DMS79 treated with DMSO at 0.1 percent for 48 hours (cell line): ENCODE results near the gene CENPT.
"Not testable (repeated sequence)": the region's sequence is repeated elsewhere in the genome, so short reads cannot be mapped to it uniquely, and the experiment has no call there.

ENCODE experiments used
- DNase-seq: peaks from one replicate; lab custom pipeline; 2025; lab: John Stamatoyannopoulos, UW

CENPT gene

DNA sequence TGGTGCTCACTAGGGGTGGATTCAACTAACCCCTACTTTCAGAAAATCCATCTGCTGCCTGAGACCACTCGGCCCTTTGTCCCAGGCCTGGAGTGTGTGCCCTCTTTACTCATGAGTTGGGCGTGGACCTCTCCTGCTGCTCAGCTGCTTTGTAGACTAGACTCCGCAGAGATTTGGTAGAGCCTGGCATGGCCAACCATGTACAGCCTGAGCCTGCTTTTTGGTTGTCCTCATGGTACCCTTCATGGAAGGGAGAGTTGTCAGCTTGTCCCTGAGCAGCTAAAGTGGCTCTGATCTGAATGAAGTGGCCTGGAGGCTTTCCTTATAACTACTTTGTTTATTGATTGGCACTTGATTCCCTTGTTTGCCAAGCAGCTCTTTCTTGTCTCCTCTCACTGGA is 26.9 kb upstream of the CENPT start:
- DNase-seq: no peak

DNA sequence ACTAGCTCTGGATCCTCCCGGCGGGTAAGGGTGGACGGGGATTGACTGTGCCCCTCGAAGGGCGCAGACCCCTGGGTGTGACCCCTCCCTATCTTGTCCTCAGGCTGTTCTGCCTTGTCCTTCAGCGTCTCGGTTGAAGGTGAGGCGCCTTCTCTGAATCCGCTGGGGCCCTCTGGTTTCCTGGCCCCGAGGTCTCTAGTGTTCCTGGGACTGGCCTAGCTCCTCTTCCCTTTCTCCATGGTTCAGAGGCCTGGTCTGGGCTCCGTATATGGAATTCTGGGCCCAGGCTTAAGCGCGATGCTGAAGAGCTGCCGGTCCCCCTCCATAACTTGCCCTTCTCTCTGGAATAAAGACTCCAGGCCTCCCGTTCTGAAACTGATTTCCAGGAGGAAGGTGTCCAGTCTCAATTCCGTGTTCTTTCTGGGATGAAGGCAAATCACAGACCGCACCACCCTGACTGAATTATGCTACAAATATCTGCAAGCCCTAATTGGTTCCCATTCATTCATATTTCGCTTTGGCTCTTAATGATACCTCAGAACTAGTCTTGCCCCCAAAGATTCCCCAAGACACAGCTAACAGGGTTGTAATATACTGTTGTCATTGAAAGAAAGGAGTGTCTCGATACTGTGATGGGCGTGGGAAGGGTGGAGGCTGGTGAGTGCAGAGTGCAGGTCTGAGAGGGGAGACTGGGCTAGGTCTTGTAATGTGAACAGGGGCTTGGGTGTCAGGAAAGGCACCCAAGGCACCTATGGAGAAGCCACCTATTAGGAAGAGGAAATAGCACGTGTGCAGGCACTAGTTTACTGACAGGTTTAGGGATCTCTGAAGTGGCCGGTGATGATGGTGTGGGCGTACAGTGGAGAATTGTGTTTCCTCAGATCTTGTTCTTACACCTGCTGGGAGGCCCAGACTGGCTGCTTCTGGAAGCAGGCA is 26.2 kb upstream of the CENPT start:
- no peak for DNase-seq

DNA sequence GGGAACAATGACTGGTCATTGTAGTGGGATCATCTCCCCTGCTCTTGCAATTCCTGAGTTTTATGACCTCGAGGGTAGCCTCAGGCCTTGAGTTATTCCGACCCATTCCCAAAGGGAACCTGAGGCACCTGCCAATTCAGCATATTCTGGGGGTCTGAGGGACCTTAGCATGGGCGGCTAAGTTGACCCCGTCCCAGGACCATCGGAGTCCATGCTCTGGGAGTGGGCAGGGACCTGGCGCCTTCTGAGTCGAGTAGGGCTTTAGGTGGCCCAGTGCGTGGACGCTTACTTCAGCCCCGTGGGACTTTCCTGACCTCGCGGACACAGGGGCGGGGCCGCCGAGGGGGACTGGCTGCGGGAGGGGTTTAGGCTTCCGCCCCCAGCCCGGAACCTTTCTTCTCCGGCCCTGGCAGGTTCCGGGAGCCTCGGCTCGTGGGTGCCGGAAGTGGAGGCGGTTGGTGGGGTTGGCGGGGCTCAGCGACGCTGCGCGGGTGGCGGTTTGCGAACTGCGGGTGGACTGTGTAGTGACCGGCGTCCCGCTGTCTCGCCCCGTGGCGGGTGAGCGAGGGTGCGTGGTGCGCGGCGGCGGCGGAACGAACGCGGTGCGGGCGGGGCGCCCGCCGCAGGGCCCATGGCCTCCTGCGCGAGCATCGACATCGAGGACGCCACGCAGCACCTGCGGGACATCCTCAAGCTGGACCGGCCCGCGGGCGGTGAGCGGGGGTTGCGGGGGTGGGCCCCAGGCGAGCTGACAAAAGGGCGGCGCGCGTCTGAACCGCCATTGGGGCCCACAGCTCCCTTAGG is 25.3 kb upstream of the CENPT start, which contains the start of gene EDC4:
Gene EDC4, plus strand, starts transcription at position 422 of the 804 bp plus-strand sequence. Its CDS starts 210 bp downstream, at position 632.
- no peak for DNase-seq

DNA sequence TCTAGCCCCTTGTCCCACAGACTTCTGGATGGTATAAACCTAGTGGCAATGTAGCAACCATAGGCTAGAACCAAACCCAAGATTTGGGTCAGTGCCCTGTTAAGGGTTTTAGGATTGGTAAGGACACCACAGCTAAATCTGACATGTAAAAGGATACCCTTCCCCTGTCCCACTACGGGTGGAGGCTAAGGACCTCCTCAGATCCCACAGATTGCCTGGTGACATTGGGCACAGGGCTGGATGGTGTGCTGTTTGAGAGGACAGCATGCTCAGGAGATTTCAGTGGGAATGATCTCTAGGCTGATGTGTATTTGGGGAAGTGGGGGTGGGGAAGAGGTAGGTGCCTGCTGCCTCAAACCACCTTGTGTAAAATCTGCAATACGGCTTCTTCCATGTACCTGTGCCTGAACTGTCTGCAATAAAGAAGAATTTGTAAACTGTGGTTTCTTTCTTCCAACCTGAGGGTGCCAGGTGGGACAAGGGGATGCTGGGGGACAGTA is 24.7 kb upstream of the CENPT start:
- DNase-seq: no peak

DNA sequence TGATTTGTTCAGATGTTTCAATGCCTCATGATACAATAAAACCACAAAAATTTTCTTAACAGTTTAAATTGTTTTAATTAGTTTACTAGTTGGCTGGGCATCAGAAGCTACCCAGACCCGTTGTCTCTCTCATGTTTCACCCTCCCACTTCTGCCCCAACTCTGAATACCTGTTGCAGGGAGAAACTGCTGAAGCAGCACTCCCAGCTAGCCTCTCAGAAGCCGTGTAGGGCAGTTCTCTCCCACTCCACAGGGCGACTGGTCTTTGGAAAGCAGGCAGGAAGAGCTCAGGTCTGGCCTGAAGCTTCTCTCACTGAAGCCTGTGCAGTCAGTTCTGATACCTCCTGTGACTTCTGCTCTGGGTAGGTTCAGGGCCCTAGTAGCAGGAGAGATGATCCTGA is 23.8 kb upstream of the CENPT start:
- DNase-seq: no peak

DNA sequence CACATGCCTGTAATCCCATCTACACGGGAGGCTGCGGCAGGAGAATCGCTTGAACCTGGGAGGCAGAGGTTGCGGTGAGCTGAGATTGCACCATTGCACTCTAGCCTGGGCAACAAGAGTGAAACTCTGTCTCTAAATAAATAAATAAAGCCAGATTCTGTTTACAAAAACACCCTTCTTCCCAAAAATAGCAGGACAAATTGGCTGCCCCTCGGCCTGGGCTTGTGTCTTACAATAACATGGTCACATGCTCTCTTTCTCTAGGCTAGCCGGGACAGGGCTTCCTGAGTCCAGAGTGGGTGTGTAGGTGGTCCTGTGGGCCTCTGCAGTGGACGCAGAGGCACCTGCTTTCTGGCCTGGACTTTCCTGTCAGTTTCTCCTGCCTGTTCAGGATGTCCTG is 22.2 kb upstream of the CENPT start:
- no peak for DNase-seq

DNA sequence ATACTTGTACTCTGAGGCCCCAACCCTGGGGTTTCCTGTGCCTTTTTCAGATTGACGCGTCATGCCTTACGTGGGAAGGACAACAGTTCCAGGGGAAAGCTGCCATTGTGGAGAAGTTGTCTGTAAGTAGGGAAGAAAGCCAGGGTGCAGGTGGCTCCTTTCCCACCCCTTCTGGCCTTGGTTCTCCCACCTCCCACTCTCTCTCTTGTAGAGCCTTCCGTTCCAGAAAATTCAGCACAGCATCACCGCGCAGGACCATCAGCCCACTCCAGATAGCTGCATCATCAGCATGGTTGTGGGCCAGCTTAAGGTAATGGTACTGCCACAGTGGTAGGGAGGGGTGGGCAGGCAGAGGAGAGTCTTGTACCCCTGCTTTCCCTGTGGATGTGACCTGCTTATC is 20.8 kb upstream of the CENPT start:
- no peak for DNase-seq

DNA sequence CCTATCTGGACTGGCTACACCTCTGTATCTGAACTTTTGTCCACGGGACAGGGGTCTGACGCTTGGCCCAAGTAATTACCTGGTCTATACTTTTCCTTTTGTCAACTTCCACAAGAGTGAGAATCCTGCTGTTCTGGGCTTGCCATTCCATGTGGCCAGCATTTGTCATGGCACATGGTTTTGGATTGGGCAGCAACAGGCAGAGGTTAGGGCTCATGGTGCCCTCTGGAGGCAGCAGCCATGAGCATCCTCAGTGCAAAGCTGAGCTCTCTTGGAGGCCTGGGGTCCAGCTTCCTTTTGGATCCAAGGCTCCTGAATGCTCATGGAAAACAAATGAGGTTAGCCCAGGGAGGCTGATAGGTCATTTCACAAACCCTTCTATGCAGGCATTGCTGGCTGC is 17.8 kb upstream of the CENPT start:
- no peak for DNase-seq

DNA sequence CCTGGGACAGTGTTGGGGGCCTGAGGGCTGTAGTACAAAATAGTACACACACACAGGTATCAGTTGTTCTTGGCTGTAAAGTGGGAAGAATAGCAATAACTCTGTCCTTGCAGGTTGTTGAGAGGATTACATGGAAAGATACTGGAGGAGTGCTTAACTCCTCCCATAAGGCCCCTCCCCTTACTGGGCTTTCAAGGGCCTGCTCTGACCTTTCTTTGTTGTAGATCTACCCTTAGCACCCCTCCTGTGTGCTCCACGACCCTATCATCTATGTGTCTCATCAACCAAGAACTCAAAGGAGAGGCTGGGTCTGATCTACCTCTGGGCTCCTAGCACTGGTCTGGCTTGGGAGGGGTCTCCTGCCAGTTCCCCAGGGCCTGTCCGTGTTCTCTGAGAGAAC is 17.1 kb upstream of the CENPT start:
- DNase-seq: no peak

DNA sequence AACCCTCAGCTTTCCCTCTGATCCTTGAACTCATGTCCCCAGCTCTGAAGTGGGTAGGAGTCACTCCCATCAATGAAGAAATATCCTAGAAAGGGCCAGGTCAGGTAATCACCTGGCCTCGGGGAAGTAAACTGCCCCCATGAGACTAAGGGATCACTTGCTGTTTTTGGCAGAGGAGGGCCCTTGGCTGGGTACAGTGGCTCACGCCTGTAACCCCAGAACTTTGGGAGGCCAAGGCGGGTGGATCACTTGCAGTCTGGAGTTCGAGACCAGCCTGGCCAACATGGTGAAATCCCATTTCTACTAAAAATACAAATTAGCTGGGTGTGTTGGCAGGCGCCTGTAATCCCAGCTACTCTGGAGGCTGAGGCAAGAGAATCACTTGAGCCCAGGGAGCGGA is 16.6 kb upstream of the CENPT start:
- not testable (repeated sequence) for DNase-seq

DNA sequence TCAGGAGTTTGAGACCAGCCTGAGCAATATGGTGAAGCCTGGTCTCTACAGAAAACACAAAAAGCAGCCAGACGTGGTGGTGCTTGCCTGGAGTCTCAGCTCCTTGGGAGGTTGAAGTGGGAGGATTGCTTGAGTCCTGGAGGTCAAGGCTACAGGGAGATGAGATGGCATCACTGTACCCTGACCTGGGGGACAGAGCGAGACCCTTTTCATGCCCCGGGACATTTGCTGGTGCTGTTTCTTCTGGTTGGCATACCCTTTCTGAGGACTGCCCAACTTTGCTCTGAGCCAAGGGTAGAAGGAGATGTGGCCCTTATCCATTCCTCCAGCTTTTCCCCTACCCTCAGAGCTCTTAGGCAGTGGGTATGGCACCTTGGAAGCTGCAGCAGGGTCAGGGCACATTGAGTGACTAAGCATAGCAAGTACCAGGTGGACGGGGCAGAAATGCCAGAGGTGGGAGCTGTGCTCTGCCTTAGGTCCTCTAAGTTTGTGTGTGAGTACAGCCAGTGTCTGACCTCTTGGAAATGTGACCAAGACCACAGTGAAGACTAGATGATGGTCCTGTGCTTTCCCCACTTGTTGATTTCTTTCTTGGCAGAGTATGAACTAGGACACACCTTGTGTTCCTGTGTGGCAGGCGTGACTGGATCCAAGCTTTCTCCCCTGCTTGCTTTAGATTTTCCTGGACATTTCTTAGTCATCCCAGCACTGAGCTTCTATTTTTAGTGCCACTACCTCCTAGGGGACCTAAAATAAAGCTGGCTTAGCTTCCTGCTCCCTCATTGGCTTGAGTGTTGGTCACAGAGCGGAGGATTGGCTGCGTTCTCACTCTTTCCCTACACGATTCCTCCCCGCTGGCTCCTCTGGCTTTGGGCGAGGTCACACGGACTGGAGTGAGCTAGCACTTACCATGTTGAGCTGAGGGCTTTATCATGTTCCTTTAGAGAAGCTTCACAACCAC is 15.4 kb upstream of the CENPT start:
- no peak for DNase-seq

DNA sequence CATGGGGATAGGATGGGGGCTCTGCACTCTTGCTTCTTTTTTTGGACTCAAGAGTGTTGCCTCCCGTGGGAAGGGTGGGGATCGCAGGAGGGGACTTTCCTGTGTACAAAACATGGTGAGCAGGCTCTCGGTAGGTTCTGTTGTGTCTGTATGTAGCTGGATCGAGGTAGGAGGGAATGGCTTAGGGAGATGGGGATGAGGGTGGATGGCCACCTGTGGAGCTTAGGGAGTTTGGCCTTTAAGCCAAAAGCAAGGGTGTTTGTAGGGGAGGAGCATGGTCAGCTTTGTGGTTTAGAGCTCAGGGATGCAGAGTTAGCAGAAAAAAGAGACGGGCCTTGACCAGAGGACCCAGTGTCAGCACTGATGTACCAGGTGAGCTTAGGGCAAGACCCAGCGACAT is 14.4 kb upstream of the CENPT start:
- no peak for DNase-seq

DNA sequence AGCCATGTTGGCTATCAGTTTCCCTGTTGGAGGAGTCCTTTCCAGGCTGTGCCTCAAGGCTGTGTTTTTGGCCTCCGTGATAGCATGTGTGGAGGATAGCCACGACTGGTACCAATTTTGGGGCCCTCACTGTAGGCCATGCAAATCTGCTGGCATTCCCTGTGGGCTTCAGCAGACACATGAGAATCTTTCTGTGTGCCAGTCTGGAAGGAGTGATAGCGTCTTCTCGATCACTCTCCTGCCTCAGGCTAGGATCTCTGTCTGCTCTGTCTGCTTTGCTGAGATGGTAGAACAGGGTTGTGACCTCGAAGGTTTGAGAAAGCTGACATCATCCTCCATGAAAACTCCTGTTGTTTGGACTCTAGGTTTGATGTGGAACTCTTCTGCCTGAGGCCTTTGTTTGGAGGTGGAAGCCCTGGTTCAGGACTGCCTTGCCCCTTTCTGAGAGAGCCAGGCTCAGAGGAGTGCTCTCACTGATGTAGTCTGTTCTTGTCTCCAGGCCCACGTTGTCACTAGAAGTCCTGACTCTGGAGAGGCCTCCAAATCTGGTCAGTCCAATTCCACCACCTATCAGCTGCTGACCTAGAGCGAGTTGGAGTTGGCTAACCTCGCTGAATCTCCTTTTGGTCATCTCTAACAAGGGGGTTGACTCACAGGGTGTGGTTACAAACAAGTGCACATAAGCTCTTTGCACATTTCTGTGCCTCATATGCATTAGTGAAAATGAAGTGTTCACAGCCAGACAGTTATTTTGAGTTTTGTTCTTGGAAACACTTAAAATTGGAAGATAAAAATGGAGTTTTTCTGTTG is 13.3 kb upstream of the CENPT start:
- no peak for DNase-seq

DNA sequence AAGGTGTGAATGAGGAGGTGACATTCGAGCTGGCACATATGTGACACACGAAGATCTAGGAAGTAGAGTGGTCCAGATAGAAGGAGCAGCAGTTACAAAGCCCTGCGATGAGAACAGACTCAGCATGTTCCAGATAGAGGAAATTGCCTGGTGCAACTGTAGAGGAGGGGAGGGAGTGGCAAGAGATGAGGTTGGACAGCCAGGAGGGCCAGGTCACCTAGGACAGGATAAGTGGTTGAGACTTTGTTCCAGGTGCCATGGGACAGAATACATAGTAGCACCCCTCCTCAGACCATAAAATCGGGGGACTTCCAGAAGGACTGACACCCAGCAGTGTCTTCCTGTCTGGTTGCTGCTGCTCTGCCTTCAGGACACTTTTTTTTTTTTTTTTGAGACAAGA is 11.0 kb upstream of the CENPT start:
- DNase-seq: no peak

DNA sequence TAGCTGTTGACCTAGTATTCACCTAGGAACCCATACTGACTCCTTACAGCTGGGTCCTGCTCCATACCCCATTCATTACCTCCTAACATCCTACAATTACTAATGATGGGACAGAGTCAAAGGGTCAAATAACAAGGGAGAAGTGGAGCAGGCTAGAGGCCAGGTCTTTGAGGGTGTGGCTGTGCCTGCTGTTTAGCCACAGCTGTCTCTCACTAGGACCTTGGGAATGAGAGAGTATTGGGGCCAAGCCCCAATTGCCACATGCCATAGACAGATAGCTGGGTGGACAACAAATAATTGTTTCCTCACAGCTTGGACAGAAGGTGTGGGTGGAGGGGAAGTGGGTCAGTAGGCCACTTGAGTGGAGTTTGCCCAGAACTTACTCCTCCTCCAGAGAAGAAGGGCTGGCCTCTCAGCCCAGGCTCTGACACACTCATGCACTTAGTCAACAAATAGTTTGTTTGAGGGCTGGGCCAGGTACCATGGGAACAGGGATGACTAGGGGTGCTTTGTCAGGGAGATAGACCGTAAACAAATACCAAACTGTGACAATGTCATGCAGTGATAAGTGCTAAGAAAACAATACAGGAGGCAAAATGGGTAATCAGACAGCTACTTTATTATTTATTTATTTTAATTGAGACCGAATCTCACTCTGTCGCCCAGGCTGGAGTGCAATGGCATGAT is 10.2 kb upstream of the CENPT start:
- peak; percentile 13 for DNase-seq

DNA sequence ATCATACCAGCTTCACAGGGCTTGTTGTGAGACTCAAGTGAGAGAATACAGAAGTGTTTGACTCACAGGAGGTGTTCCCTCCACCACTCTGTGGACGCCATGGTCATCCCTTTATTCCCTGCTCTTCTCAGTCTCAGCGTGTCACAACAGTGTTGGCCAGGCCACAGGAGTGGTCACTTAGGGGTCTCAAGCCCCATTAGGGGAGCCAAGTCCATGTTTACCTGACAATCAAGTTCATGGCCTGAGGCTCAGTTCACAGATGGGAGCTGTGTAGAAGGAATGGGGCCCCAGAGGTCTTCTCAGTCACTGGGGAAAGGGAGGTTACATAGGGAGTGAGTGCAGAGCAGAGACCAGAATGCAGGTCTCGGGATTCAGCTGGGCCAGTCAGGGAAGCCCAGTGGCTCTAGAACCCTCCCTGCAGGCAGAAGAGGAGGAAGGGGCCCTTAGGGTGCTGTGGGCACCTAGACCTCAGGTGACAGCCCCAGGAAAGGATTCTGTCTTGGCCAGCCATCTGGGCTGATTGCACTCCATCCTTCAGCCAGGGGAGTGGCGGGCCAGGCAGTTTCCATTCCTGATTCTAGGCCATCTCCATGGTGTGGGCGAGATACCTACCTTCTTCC is 9.5 kb upstream of the CENPT start:
- DNase-seq: no peak

DNA sequence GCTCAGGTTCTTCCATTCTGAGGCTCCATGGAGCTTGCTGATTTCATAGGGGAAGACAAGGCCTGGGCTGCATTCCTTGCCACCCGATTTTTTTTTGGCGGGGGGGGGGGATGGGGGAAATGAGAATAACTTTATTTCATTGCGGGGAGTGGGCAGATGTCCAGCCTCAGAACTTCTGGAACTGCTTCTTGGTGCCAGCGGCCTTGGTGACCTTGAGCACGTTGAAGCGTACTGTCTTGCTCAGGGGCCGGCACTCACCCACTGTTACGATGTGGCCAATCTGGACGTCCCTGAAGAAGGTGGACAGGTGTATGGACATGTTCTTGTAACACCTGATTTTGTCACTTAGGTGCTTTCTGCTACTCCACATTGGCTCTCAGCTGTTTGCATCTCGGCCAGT is 8.3 kb upstream of the CENPT start:
- DNase-seq: no peak

DNA sequence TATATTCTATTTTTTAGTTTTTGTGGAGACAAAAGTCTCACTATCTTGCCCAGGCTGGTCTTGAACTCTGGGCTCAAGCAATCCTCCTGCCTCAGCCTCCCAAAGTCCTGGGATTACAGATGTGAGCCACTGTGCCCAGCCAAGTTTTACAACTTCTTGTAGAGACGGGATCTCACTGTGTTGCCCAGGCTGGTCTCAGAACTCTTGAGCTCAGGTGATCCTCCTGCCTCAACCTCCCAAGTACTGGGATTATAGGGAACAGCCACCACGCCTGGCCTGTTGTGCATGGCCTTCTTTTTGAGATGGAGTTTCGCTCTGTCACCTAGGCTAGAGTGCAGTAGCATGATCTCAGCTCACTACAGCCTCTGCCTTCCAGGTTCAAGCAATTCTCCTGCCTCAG is 6.2 kb upstream of the CENPT start:
- DNase-seq: no peak

DNA sequence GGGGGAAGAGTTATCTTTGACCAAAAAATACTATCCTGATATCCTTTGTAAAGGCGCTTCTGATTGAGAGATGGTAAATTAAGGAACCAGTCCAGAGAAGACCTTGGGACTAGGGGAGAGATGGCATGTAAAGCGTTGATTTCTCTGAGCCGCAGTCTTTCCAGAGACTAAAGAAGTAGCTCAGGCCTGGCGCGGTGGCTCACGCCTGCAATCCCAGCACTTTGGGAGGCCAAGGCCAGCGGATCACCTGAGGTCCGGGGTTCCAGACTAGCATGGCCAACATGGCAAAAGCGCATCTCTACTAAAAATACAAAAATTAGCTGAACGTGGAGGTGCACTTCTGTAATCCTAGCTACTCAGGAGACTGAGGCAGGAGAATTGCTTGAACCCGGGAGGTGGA is 625 bp upstream of the CENPT start:
- no peak for DNase-seq
